ENCODE data around the gene DYNLT4.
"Not testable (repeated sequence)": the region's sequence is repeated elsewhere in the genome, so short reads cannot be mapped to it uniquely, and the experiment has no call there.

DYNLT4 gene

DNA sequence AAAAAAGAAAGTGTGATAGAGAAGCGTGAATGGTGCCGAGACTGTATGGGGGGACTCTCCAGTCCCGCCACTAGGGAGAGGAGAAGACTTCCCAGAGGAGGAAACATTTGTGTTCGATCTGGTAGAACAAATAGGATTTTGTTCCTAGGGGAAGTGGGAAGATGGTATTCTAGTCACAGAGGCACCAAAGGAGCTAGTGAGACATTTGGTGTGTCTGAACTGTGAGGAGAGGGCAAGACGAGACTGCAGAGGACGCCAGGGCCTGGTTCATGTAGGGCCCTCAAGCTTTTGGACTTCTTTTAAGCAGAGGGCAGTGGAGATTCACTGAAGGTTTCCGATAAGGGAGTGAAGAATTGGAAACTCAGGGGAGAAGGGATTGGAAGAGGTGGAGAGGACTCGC, 4.1 kb upstream of the DYNLT4 start:
- no peak for DNase-seq (ENCODE audit: extremely low spot score, insufficient read length, low read depth)
- FAIRE-seq = no peak

DNA sequence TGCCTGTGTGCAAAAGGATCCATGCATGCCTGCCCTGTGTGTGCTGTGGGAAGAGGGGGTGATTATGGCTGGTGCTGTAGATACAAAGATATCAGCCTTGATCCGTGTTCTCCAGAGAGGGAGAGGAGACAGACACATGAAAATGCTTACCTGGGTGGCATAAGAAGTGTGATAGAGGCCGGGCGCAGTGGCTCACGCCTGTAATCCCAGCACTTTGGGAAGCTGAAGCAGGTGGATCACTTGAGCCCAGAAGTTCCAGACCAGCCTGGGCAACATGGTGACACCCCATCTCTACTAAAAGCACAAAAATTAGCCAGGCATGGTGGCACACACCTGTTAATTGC, 3.6 kb upstream of the DYNLT4 start:
- not testable (repeated sequence) for DNase-seq (ENCODE audit: extremely low spot score, insufficient read length, low read depth); FAIRE-seq

DNA sequence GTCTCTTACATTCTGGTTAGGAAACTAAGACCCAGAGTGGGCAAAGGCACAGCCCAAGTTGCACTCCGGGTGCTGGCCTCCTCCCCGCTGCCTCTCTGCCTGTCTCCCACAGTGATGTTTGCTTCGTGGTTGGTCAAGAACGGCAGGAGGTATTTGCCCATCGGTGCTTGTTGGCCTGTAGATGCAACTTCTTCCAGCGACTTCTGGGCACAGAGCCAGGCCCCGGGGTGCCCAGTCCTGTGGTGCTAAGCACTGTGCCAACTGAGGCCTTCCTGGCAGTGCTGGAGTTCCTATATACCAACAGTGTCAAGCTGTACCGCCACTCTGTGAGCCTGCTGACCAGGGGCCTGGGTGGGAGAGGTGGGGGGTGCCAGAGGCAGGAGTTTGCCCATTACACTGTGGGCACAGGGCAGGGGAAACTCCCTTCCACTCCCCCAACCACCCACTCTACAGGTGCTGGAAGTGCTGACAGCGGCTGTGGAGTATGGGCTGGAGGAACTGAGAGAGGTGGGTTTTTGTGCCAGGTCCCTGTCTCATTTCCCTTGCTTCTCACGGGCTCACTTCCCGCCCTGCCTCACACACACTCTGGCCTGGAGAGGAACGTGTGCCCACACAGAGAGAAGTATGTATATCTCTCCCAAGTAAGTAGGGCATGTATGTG, 3.1 kb upstream of the DYNLT4 start:
- DNase-seq (ENCODE audit: extremely low spot score, insufficient read length, low read depth) = no peak
- FAIRE-seq = peak; percentile 65

DNA sequence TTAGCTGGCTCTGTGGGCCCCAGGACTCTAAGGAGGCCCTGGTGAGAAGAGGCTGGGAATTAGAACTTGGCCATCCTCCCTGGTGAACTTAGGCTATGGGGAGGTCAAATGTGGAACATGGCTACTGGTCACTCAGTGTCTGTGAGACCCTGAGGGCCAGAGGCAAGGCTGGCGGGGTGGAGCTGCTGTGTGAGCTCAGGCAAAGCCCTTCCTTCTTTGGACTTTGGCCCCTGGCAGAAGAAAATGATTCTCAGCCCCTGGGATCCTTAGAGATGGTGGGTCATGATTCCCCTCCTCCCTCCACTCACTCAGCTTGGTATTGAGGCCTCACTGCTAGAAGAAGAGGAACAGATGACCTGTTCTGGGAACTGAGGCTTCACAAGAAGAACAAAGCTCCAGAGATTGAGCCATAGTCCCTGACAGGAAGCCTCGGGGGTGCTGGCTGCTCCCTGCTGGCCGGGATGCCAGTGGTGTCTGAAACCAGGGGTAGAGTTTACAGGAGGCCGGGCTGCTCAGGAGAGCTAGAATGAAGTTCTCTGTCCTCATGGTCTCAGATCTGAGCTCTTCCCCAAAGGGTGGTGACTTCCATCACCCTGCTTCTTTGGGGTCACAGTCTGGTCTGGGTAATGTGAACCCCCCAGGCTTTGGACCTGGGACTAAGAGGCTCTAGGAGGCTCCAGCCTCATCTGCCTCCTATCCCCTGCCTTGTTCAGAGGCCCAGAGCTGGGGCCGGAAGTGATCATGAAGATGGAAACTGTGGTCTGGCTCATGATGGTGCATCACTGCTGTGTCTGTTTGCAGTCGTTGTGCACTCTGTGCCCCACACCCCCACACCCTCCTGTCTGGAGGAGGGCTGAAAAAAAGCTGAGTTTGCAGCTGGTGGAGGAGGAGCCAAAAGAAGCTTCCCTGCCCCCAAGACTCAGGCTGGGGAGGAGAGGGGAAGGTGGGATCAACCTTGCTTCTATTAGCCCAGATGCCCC, 2.1 kb upstream of the DYNLT4 start:
- peak; percentile 64 for DNase-seq (ENCODE audit: extremely low spot score, insufficient read length, low read depth)
- peak; percentile 99 for FAIRE-seq

DNA sequence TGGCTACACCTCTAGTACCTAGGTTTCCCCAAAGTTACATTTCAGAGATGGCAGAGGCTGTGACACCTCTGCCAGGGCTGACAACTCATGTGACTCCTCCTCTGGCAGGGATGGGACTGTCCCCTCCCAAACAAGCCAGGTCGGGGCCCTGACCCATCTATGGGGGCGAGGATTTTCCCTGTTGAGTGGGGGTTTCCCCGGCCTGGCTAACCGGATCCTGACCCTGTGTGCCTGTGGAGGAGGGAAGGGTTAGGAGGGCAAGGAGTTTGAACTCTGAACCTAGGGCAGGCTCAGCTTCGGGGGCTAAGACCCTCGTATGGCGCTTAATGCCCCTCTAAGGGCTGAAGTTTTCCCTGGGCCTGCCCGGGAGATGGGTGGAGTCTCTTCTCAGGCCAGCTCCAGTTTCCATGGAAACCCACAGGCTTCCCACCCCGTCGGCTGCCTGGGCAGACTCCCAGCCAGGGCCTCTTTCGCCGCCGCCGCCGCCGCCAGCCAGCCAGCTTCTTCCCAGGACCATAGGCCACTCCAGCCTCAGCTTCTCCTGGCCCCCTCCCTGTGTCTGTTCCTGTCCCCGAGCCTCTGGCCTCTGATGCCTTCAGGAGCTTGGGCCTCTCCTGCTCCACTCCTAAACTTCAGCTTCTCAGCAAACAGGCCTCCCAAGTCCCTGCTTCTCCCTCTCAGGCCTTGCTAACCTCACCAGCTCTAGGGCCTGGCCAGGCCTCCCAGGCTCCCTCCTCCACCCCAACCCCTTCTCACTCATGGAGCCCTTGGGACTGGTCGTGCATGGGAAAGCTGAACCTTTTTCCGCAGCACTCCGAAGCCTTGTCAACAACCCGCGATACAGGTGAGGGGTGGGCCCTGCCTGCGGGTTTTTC, 1.1 kb upstream of the DYNLT4 start, which contains the start of gene BTBD19:
BTBD19 (plus strand) TSS at position 461 of the 875 bp plus-strand sequence; CDS start at position 759, 298 bp downstream.
- no peak for FAIRE-seq
- DNase-seq (ENCODE audit: extremely low spot score, insufficient read length, low read depth) = no peak

DNA sequence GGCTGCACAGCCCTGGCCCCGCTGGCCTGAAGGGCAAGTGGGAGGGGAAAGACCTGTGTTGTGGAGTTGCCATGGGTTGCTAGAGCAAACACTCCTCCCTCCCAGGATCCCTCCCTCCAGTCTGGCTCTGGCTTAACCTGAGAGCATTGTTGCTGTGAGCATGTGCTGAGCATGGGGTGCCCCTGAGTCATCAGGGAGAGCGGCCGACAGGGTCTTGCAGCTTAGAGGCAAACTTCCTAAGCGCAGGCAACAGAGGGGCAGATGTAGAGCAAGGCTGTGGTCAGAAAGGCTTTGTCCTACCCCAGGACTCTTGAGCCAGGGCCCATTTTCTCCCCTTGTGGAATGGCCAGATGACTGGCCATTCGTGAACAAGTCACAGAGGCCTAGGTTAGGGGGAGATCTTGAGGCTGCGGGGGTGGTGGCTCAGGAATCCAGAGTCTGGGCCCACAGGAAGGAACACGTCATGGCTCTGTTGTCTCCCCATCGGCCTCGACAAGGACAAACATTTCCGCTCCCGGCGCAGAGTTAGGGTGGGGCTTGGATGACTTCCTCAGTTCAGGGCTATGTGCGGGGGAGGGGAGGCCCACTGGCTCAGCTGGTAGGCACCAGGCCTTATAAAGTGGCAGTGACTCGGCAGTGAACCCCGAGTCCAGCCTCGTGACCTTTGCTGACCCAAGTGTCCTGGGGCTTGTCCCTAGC, 362 bp upstream of the DYNLT4 start:
- FAIRE-seq (peak; percentile 92), DNase-seq (ENCODE audit: extremely low spot score, insufficient read length, low read depth) (no peak)

DNA sequence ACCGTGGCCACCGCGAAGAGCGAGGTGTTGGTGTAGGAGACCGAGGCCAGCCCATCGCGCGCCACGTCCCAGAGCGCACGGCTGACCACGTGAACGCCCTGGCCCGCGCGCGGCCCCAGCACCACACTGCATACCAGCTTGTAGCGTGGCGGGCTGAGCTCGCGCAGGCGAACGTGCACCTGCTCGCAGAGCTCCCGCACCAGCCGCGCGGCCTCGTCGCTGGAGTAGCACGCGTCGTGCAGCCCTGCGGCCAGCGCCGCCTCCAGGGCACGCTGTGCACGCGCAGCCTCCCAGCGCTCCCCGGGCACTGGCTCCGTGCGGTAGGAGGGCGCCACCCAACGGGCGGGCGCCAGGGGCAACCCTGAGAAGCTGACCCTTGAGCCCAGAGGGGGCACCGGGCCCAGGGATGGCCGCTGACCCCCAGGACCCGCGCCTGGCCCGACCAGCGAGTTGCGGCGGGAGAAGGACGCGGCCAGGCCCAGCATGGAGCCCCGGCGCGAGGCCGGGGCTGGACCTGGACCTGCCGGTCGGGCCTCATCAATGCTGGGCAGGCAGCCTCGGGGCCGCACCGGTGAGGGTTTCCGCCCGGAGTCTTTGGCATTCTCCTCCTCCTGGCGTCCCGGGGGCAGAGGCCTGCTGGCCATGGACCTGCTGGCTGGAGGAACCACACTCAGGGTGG, 987 bp downstream of the DYNLT4 start:
- DNase-seq (ENCODE audit: extremely low spot score, insufficient read length, low read depth) (no peak), FAIRE-seq (no peak)

DNA sequence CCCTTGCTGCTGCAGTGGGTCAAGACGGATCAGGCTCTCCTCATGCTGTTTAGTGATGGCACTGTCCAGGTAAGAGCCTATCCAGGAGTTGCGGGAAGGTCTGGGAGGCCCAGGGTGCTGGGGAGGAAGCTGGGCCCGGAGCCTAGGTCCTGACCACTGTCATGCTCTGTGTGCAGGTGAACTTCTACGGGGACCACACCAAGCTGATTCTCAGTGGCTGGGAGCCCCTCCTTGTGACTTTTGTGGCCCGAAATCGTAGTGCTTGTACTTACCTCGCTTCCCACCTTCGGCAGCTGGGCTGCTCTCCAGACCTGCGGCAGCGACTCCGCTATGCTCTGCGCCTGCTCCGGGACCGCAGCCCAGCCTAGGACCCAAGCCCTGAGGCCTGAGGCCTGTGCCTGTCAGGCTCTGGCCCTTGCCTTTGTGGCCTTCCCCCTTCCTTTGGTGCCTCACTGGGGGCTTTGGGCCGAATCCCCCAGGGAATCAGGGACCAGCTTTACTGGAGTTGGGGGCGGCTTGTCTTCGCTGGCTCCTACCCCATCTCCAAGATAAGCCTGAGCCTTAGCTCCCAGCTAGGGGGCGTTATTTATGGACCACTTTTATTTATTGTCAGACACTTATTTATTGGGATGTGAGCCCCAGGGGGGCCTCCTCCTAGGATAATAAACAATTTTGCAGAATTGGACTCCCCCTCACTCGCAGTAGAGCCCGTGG, 1.7 kb downstream of the DYNLT4 start:
- DNase-seq (ENCODE audit: extremely low spot score, insufficient read length, low read depth) (no peak), FAIRE-seq (no peak)

DNA sequence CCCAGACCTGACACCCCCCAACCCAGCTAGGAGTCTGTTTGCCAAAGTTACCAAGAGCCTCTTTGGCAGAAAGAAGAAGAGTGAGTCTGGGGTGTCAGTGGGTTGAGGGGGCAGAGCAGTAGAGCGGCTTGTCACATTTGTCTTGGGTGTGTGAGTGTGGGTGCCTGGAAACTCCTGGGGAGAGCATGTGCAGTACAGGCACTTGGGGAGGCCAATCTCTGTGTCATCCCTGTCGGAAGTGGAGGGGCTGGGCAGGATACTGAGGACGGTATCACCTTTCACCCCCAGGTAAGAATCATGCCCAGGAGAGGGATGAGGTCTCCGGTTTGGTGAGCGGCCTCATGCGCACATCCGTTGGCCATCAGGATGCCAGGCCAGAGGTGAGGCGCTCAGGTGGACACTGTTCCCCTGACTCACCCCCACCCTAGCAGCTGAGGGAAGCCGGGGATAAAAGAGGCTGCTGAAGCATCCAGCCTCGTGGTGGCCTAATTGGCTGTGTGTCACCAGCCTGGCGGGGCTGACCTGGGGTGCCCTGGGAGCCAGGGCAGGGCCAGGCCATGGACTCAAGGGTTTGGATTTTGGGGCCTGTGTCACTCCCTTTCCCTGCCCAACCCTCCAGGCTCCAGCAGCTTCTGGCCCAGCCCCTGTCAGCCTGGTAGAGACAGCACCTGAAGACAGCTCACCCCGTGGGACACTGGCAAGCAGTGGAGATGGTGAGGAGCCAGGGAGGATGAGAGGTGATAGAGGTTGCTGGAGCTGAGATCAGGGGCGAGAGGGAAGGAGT, 3.6 kb downstream of the DYNLT4 start:
- no peak for DNase-seq (ENCODE audit: extremely low spot score, insufficient read length, low read depth)
- FAIRE-seq = no peak

DNA sequence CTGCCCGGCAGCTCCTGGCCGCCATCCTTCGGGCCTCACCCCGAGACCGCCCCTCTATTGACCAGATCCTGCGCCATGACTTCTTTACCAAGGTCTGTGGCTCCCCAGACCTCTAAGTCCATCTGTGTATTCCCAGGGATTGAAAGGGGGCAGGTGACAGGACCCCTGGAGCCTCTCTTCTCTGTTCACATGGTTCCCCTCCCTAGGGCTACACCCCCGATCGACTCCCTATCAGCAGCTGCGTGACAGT, 4.2 kb downstream of the DYNLT4 start:
- no peak for FAIRE-seq
- no peak for DNase-seq (ENCODE audit: extremely low spot score, insufficient read length, low read depth)

DNA sequence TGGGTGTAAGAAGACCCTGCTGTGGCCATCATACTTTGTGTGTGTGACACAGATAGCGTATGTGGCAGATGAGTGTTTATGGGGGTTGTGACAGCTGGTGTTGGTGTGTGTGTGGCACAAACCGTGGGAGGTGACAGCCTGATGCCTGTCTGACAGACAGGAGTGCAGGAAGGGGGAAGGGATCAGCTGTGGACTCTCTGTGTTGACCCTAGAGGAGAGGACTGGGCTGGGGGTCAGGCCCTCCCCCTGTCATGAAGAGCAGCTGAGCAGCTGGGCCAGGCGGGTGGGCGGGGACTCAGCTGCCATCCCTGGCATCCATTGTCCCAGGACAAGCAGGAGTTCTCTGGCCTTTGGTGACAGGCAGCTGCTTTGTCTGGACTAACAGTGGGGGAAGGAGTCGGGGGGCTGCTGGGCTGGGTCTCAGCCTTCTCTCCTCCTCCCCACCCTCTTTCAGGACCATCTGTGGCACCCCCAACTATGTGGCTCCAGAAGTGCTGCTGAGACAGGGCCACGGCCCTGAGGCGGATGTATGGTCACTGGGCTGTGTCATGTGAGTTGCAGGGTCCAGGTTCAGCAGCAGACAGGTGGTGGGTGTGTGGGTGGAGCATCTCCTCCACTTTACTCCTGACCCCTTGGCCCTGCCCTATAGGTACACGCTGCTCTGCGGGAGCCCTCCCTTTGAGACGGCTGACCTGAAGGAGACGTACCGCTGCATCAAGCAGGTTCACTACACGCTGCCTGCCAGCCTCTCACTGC, 4.7 kb downstream of the DYNLT4 start:
- DNase-seq (ENCODE audit: extremely low spot score, insufficient read length, low read depth) (no peak), FAIRE-seq (no peak)

DNA sequence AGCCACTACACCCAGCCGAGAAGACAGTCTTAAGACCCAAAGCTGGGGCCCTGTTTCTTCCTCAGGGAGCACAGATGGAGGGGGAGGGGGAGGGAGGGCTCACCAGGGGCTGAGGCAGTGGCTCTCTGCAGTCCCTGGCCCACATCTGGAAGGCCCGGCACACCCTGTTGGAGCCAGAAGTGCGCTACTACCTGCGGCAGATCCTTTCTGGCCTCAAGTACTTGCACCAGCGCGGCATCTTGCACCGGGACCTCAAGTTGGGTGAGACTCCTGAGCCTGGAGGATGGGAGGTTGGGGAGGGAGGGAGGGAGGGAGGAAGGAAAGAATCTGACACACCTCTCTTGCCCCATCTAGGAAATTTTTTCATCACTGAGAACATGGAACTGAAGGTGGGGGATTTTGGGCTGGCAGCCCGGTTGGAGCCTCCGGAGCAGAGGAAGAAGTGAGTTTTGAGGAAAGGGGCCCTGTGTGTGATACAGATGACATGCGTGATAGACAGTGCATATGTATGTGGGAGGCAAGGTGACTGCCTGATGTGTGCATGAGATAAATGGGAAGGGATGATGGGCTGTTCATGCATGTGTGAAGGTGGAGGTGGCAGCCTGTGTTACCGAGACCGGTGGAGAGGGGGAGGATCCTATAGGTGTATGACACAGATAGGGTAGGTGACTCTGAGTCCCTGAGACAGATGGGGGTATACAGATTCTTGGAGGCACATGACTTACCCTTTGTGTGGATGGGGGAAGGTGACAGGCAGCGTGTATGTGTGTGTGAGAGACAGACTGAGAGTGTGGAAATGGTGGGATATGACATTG, 5.5 kb downstream of the DYNLT4 start:
- DNase-seq (ENCODE audit: extremely low spot score, insufficient read length, low read depth) (no peak), FAIRE-seq (peak; percentile 63)

DNA sequence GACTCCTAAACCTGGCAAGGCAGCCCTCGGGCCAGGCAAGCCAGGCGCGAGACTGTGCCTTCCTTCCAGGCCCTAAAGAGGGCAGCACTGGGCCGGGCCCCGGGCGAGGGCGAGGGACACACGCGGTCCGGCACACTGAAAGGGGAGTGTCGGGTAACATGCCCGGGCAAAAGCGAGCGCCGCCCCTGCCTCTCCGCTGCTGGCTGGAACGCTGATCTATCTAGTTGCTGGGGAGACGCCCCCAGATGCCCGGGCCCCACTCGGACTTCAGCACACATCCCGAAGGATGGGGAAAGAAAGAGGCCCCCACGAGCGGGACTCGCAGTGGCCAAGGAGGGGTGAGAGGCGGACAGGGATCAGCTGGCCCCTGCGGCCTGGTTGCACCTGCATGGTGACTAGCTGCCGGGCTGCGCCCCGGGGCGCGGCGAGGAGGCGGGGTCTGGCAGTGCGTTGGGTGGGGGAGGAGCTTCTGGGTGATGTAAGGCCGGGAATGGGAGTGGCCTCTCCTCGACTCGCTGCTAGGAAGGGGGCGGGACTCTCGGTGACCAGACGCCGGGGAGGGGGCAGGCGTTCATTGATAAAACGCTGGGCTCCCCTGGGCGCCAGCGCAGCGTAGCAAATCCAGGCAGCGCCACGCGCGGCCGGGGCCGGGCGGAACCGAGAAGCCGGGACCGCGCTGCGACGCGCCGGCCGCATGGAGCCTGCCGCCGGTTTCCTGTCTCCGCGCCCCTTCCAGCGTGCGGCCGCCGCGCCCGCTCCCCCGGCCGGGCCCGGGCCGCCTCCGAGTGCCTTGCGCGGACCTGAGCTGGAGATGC, 7.2 kb downstream of the DYNLT4 start, which contains the start of gene PLK3:
PLK3 (plus strand) TSS at position 608 of the 815 bp plus-strand sequence; CDS start at position 695, 87 bp downstream.
- DNase-seq (ENCODE audit: extremely low spot score, insufficient read length, low read depth) = peak; percentile 96
- peak; percentile 98 for FAIRE-seq

DNA sequence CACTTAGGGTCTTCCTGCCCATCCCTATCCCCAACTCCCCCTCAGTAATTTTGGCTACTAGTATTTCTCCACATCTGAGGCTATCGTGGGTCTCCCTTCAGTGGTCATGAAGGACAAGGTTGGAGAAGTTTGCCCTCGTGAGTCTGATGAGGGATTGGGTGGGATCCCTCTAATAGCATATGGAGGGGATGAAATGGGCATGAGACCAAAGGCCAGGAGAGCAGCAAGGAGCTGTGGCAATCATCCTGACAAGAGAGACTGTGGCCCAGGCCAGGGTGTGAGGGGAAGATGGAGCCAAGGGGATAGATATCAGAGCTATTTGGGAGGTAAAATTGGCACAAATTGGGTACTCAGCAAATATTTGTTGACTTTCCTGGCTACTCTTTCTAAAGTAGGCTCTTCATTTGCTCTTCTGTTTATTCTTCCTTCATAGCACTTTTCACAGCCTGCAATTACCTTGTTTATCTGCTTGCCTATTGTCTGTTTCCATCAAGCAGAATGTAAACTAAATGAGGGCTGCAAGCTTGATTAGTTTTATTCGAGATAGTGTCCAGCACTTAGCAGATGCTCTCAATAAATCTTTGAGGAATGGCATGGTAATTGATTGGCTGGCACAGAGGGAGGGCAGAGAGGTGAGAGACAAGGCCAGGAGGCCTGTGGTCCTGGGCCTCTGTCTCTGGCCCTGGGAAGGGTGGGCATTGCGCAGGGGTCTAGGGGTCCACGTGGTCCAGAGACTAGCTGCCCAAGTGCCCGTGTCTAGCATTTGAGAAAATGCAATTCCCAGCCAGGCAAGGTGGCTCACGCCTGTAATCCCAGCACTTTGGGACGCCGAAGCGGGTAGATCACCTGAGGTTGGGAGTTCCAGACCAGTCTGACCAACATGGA, 8.4 kb downstream of the DYNLT4 start:
- DNase-seq (ENCODE audit: extremely low spot score, insufficient read length, low read depth) = no peak
- no peak for FAIRE-seq

DNA sequence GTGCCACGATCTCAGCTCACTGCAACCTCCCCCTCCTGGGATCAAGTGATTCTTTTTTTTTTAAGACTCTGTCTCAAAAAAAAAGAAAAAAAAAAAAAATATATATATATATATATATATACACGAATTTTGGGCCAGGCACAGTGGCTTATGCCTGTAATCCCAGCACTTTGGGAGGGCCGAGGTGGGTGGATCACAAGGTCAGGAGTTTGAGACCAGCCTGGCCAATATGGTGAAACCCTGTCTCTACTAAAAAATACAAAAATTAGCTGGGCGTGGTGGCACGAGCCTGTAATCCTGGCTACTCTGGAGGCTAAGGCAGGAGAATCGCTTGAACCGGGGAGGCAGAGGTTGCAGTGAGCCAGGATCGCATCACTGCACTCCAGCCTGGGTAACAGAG, 9.3 kb downstream of the DYNLT4 start:
- DNase-seq (ENCODE audit: extremely low spot score, insufficient read length, low read depth); FAIRE-seq: not testable (repeated sequence)

Measured in GM18507 (cell line).